LNCaP clone FGC (cell line): ENCODE results near the gene PEX5L.

Source experiments
- DNase-seq: peaks from one replicate; pipeline ENCODE4 v3.0.0-alpha.2; 2011; ENCODE audit warnings: low read depth
- H3K4me3 ChIP-seq: 2 replicates; pipeline ENCODE4 v1.5.1; 2011; ENCODE audit warnings: mild to moderate bottlenecking, low read depth, low read length, control low read depth
- CTCF ChIP-seq: IDR thresholded peaks from 2 replicates; pipeline ENCODE4 v1.5.1; 2012; ENCODE audit warnings: mild to moderate bottlenecking; ENCODE audit not compliant: control insufficient read depth, insufficient read depth; ENCODE audit errors: extremely low read depth

The PEX5L gene

GRCh38 chr3:179961071-179961702 lies 75.5 kb downstream of the PEX5L start:
- no peak for TF ChIP-seq CTCF
- H3K4me3 ChIP-seq = no peak overlapping the region
- DNase-seq = no peak

GRCh38 chr3:179958759-179959158 lies 78.0 kb downstream of the PEX5L start:
- no peak for DNase-seq
- no peak for TF ChIP-seq CTCF
- H3K4me3 ChIP-seq = no peak overlapping the region

GRCh38 chr3:179958143-179958542 lies 78.6 kb downstream of the PEX5L start:
- DNase-seq = no peak
- H3K4me3 ChIP-seq = no peak overlapping the region
- TF ChIP-seq CTCF = no peak

- DNase-seq = no peak
- no peak for TF ChIP-seq CTCF
- H3K4me3 ChIP-seq = no peak overlapping the region
Measured at GRCh38 chr3:179957264-179957845, 79.4 kb downstream of the PEX5L start.

GRCh38 chr3:179956416-179956830 lies 80.3 kb downstream of the PEX5L start:
- no peak for DNase-seq
- H3K4me3 ChIP-seq = no peak overlapping the region
- no peak for TF ChIP-seq CTCF

- no peak for DNase-seq
- H3K4me3 ChIP-seq = no peak overlapping the region
- TF ChIP-seq CTCF = no peak
Measured at GRCh38 chr3:179955809-179956208, 80.9 kb downstream of the PEX5L start.

GRCh38 chr3:179955286-179955685 lies 81.5 kb downstream of the PEX5L start:
- no peak for DNase-seq
- no peak overlapping the region for H3K4me3 ChIP-seq
- TF ChIP-seq CTCF = no peak
